SU-DHL-6 (cell line): ENCODE data around the gene UBFD1.

Experiments
- EZH2phosphoT487 ChIP-seq: fragments of 200-600 bp; sonication (generic), shearing (Covaris generic); conservative IDR thresholded peaks from 2 replicates; pipeline ENCODE4 v1.6.1; 2018; ENCODE audit warnings: mild to moderate bottlenecking, antibody characterized with exemption, low read length, moderate library complexity, mixed read lengths
- TF ChIP-seq, protein P1 (sequence below): fragments of 200-600 bp; sonication (generic); IDR thresholded peaks from one replicate; pipeline ENCODE4 v1.5.1; 2017; ENCODE audit warnings: antibody characterized with exemption, mild to moderate bottlenecking, low read length, moderate library complexity; ENCODE audit not compliant: insufficient read depth, poor library complexity, severe bottlenecking

DNA sequence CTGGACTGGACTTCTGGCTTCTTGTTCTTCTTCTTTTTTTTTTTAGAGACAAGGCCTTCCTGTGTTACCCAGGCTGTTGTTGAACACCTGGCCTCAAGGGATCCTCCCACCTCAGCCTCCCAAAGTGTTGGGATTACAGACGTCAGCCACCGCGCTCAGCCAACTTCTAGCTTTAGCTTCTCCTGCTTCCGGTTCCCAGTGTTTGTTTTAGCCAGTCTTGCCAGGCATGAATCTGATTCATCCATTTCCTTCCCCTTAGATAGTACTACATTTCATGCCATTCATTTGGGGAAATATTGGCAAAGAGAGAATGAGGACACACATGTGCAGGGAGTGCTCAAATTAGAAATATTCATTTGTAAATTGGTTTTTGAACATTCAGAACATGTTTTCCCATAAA lies 50.7 kb downstream of the UBFD1 start:
- TF ChIP-seq, protein P1, sequence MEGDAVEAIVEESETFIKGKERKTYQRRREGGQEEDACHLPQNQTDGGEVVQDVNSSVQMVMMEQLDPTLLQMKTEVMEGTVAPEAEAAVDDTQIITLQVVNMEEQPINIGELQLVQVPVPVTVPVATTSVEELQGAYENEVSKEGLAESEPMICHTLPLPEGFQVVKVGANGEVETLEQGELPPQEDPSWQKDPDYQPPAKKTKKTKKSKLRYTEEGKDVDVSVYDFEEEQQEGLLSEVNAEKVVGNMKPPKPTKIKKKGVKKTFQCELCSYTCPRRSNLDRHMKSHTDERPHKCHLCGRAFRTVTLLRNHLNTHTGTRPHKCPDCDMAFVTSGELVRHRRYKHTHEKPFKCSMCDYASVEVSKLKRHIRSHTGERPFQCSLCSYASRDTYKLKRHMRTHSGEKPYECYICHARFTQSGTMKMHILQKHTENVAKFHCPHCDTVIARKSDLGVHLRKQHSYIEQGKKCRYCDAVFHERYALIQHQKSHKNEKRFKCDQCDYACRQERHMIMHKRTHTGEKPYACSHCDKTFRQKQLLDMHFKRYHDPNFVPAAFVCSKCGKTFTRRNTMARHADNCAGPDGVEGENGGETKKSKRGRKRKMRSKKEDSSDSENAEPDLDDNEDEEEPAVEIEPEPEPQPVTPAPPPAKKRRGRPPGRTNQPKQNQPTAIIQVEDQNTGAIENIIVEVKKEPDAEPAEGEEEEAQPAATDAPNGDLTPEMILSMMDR, result no peak
- TF ChIP-seq EZH2phosphoT487, result no peak
